ENCODE data around the gene MAP2K6.

- no peak for TF ChIP-seq CTCF (conservative IDR thresholded peaks at IDR 0.05; ENCODE audit: low read length)
- no peak for TF ChIP-seq EZH2phosphoT487 (IDR thresholded peaks at IDR 0.05; ENCODE audit: borderline replicate concordance)
Observed at GRCh38 chr17:69596141-69596540, 181.6 kb downstream of the MAP2K6 start.
